Inferior parietal cortex (tissue), 1 donor: ENCODE data around the gene NRXN3.

Experiments
- DNase-seq: peaks from one replicate; pipeline ENCODE4 v3.0.0-alpha.2; 2016; ENCODE audit errors: extremely low spot score

NRXN3 gene

DNA sequence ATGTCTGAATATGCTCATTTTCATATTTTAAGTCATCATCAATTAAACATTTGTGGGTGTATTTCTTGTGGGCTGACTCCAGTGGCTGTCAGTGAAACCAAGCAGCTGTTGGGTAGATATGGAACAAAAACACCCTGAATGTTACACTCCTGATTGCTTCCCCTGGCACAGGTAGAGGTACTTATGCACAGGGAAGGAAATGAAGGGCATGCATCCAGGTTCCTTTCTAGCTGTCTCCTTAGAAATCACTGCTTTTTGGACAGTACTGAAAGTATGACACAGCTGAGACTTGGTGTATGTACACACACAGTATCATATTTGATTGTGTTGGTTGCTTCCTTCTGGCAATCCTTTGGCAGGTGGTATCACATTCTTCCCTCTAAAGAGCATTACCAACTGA lies 1034.4 kb downstream of the NRXN3 start:
- no peak for DNase-seq

GRCh38 chr14:79209418-79209817 lies 1039.2 kb downstream of the NRXN3 start:
- no peak for DNase-seq

- DNase-seq: no peak
These were observed 1055.6 kb downstream of the NRXN3 start for GRCh38 chr14:79225815-79226214.

- no peak for DNase-seq
These were observed 1059.3 kb downstream of the NRXN3 start for GRCh38 chr14:79229383-79229909.

GRCh38 chr14:79242666-79243065 lies 1072.5 kb downstream of the NRXN3 start:
- DNase-seq: no peak

- DNase-seq: no peak
These were observed 1076.0 kb downstream of the NRXN3 start for GRCh38 chr14:79246173-79246572.

- DNase-seq: no peak
These were observed 1078.0 kb downstream of the NRXN3 start for GRCh38 chr14:79248126-79248525.

GRCh38 chr14:79248771-79249170 lies 1078.6 kb downstream of the NRXN3 start:
- no peak for DNase-seq

DNA sequence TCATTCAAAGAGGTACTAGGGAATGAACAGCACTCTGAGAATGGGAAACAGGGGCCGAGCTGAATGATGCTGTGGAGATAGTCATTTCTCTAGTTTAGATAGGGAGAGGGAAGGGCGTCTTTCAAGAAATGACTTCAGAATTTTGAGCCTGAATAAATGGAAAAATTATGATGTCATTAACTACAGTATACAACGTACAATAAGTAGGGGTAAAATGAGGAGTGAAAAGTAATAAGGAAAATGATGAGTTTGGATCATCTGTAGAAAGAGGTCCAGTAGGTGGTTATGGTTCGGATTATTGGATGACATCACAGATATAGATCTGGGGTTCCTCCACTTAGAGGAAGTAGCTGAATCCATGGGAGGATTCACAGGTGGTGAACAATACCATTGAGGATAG lies 1081.1 kb downstream of the NRXN3 start:
- no peak for DNase-seq

GRCh38 chr14:79253576-79253975 lies 1083.4 kb downstream of the NRXN3 start:
- DNase-seq: no peak

DNA sequence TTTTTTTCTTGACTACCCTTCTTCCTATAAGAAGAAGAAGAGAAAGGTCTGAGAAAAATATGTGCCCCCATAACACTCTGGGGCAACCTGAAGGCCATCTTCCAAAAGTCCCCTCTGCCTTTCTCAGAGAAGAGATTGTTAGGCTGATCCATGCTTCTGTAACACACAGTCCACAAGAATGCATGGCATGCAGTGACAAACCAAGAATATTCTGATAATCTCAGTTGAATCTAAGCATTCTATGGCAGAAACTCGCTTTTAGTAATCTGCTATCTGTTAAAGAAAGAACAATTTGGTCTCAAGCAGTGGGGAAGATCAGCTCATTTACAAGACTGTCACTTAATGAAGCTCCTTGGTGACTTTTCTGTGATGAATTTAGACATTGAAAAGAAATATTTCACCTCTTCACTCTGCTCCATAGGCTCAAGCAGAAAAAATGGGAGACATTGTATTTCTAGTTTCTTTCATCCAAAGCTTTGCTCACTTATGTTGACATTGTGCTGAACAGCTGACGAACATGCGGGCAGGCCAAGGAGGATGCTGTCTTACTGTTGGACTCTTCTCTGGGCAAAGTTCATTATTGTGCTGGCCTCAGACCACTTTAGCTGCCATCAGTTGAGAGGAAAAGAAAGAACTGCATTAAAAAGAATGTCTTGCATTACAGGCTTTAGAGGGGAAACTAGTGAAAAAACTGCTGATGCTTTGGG lies 1084.0 kb downstream of the NRXN3 start:
- DNase-seq: no peak

GRCh38 chr14:79256380-79256779 lies 1086.2 kb downstream of the NRXN3 start:
- DNase-seq: no peak

DNA sequence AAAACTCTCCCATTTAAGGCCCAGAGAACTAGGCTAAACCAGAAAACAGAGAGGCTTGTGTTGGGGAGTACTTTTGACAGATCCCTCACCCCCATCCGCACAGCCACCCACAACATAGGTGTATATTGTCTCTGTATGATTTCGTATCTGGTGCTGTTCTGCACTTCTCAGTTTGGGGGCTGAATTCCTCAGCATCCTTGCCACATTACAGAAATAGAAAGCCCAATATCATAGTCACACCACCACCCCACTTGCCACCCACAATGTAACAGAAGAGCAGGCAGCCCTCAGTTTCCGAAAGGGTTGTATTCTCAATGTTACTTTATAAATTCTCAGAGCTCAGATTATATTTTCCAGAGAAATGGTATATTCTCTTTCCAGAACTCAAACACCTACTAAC lies 1090.2 kb downstream of the NRXN3 start:
- DNase-seq: no peak

- DNase-seq: no peak
These were observed 1095.3 kb downstream of the NRXN3 start for GRCh38 chr14:79265366-79265946.

- no peak for DNase-seq
These were observed 1100.2 kb downstream of the NRXN3 start for GRCh38 chr14:79270361-79270760.

- no peak for DNase-seq
These were observed 1100.9 kb downstream of the NRXN3 start for GRCh38 chr14:79271122-79271521.

- DNase-seq: no peak
These were observed 1104.6 kb downstream of the NRXN3 start for GRCh38 chr14:79274641-79275291.

DNA sequence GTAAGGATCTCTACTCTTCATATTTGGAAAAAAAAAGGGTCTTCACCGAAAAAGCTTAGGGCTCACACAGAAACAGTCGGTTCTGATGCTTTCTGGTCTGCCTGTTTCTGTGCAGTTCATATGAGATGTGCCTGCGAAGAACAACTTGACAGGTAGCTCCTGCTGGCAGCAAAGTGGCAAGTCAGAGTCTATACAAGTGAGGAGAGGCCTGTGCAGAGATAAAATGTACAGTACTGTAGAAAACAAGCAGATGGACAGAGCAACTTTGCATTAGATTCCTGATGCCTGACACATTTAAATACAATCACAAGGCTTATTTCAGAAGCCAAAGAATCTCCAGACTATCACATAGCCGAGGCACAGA lies 1105.1 kb downstream of the NRXN3 start:
- DNase-seq: no peak

GRCh38 chr14:79278286-79278797 lies 1108.2 kb downstream of the NRXN3 start:
- DNase-seq: no peak

GRCh38 chr14:79278798-79279644 lies 1108.8 kb downstream of the NRXN3 start:
- DNase-seq: peak; percentile 50

DNA sequence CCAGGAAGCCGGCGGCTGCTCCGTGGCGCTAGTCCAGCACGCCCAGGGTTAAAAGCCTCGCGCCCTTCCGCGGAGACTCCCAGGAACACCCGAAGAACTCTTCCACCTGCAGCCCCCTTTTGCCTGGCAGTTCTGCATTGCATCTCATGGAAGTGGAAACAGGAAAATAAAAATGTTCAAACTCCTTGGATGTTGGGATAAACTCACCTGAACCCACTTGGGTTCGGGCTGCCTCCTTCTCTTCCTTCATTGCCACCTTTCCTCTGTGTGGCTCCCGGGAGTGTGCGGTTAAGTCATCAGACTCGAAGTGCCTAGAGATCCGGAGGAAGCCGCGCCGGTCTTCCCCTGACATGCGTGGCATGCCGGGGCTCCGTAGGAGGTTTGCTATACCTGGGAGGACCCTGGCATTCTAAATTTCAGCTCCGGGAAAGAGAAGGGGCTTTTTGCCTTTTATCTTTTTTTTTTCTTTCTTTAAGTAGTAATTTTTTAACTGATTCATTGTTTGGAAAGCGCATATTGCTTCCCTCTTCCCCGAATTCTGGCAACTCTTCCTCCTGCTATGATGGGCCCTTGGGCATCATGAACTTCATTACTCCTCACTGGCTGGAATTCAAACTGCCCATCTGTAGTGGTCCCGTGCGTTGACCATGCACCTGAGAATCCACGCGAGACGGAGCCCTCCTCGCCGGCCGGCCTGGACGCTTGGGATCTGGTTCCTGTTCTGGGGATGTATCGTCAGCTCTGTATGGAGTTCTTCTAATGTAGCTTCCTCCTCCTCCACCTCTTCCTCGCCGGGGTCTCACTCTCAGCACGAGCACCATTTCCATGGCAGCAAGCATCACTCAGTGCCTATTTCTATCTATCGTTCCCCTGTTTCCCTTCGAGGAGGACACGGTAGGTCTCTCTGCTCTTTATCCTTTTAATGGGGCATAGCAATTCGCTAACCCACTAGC lies 1109.7 kb downstream of the NRXN3 start:
- DNase-seq: no peak
